T-cell (primary cell): ENCODE results near the gene ACYP2. TPM values are rescaled to one million over a fixed set of nuclear protein-coding genes. Genes with fewer than 3 reads are reported as not detected.
"Not testable (repeated sequence)": the region's sequence is repeated elsewhere in the genome, so short reads cannot be mapped to it uniquely, and the experiment has no call there.

Experiments
- ATAC-seq, 4 experiments: fragments of 200-7000 bp in 3 of 4; fragments of 150-1000 bp in 1 of 4; cut with Tn5 transposase; replicated peaks in 1 of 4; 1 replicate in 3 of 4; 2 replicates in 1 of 4; pipeline ENCODE4 v1.10.0; 2021; ENCODE audit warnings: moderate library complexity in 3 of 4, mild to moderate bottlenecking in 2 of 4, moderate number of reproducible peaks in 1 of 4
- CTCF ChIA-PET, 2 donors: fragments of 300-600 bp; sonication (Branson Sonifier 250); formaldehyde crosslinking; loops; one replicate each; lab custom pipeline; 2022; ENCODE audit warnings: antibody characterized with exemption in 2 of 2; lab: Charles Lee
- POLR2A ChIA-PET, 2 donors: fragments of 300-600 bp; sonication (Branson Sonifier 250); formaldehyde crosslinking; loops; one replicate each; lab custom pipeline; 2022; ENCODE audit warnings: antibody characterized with exemption in 2 of 2; lab: Charles Lee
- DNase-seq, 35 experiments: peaks; one replicate each; pipeline versions ENCODE4 v3.0.0 to v3.0.0-alpha.2; 2013 to 2023
- H3K27ac ChIP-seq: one replicate; pipeline ENCODE4 v1.5.1; 2013; ENCODE audit warnings: low read length
- H3K27me3 ChIP-seq, 2 experiments: replicated peaks in 1 of 2; 1 replicate in 1 of 2; 2 replicates in 1 of 2; pipeline versions ENCODE4 v1.6.1 to v1.7.0; 2013; ENCODE audit warnings: low read length in 1 of 2, mixed read lengths in 1 of 2; ENCODE audit not compliant: control insufficient read depth in 2 of 2, insufficient read depth in 2 of 2; ENCODE audit errors: extremely low read depth in 1 of 2
- H3K36me3 ChIP-seq, 2 donors: 1 replicate in 1 of 2; 2 replicates in 1 of 2; pipeline versions ENCODE4 v1.6.1 to v1.7.0; 2013; ENCODE audit warnings: low read length in 1 of 2; ENCODE audit not compliant: control insufficient read depth in 2 of 2, insufficient read depth in 1 of 2; ENCODE audit errors: extremely low read depth in 1 of 2
- H3K4me1 ChIP-seq, 2 experiments: 1 replicate in 1 of 2; 2 replicates in 1 of 2; pipeline versions ENCODE4 v1.6.1 to v1.7.0; 2013; ENCODE audit warnings: low read length in 2 of 2, mixed read lengths in 1 of 2; ENCODE audit not compliant: insufficient read depth in 2 of 2, control insufficient read depth in 1 of 2; ENCODE audit errors: extremely low read depth in 1 of 2
- H3K4me3 ChIP-seq, 2 donors: 1 replicate in 1 of 2; 2 replicates in 1 of 2; pipeline versions ENCODE4 v1.5.1 to v1.7.0; 2013; ENCODE audit warnings: mild to moderate bottlenecking in 2 of 2, low read length in 1 of 2, moderate library complexity in 1 of 2; ENCODE audit not compliant: control insufficient read depth in 1 of 2; ENCODE audit errors: extremely low read depth in 1 of 2
- H3K9me3 ChIP-seq: 2 replicates; pipeline ENCODE4 v1.7.0; 2013
- H3K27ac Mint-ChIP-seq, 2 donors: one replicate each; pipeline ENCODE4 v1.8.0; 2020 to 2021; ENCODE audit warnings: mild to moderate bottlenecking in 2 of 2, mixed read lengths in 2 of 2
- H3K27me3 Mint-ChIP-seq, 2 donors: one replicate each; pipeline ENCODE4 v1.8.0; 2021 to 2022; ENCODE audit warnings: mixed read lengths in 2 of 2
- H3K36me3 Mint-ChIP-seq: one replicate; pipeline ENCODE4 v1.8.0; 2021; ENCODE audit warnings: mixed read lengths
- H3K4me1 Mint-ChIP-seq, 3 donors: one replicate each; pipeline ENCODE4 v1.8.0; 2020 to 2022; ENCODE audit warnings: mixed read lengths in 3 of 3, mild to moderate bottlenecking in 1 of 3
- H3K4me3 Mint-ChIP-seq, 3 donors: one replicate each; pipeline ENCODE4 v1.8.0; 2020 to 2022; ENCODE audit warnings: mild to moderate bottlenecking in 3 of 3, mixed read lengths in 3 of 3, moderate library complexity in 3 of 3
- H3K9me3 Mint-ChIP-seq, 3 donors: one replicate each; pipeline ENCODE4 v1.8.0; 2020 to 2022; ENCODE audit warnings: mixed read lengths in 3 of 3
- WGBS: methylation state at CpG from one replicate; pipeline ENCODE4 v1.1.5; 2013; ENCODE audit warnings: missing lambda C conversion rate; ENCODE audit not compliant: insufficient coverage; 5-methylcytosine and 5-hydroxymethylcytosine counted together
- total RNA-seq, 35 experiments: library from RNA in 6 of 35; stranded (reverse) in 6 of 35; fragments of 120-200 nt in 1 of 35; gene quantifications; one replicate each; pipeline versions ENCODE4 v1.2.1 to v1.2.4 and lab custom pipeline; 2013 to 2026

The ACYP2 gene
- total RNA-seq, 5 donors from 2014 or later (not counting 1 experiment from before 2014, with no cell fraction given), result 13.8 to 18.8 (median 15.3) TPM

GRCh38 chr2:54109848-54110247 is 5.6 kb upstream of the ACYP2 start:
- Mint-ChIP-seq H3K4me1 (peaks cover 3 to 14% (median 8%) of the 10 kb centered on the region in 3 donors), H3K4me3 (no peak overlapping the region), H3K9me3 (no peaks in the 10 kb centered on the region), H3K27me3 (no peaks in the 10 kb centered on the region), H3K27ac (no peak overlapping the region), H3K36me3 (no peaks in the 10 kb centered on the region)
- ChIA-PET POLR2A (no interaction called here), CTCF (no interaction called here)
- H3K27ac ChIP-seq, result no peak overlapping the region
- ATAC-seq (no peak), DNase-seq (no peak)
- no peak overlapping the region for H3K4me3 ChIP-seq
- no peaks in the 10 kb centered on the region for H3K36me3 ChIP-seq
- no peaks in the 10 kb centered on the region for H3K27me3 ChIP-seq
- no CpG with 5 or more reads among the region's 3 CpGs for WGBS
- peaks cover 2 to 5% of the 10 kb centered on the region in 2 experiments for H3K4me1 ChIP-seq
- no peaks in the 10 kb centered on the region for H3K9me3 ChIP-seq

- H3K36me3 ChIP-seq, H3K4me3 ChIP-seq, DNase-seq, H3K9me3 ChIP-seq, H3K27me3 ChIP-seq, ATAC-seq, H3K4me1 ChIP-seq, H3K27me3 Mint-ChIP-seq, H3K9me3 Mint-ChIP-seq: not testable (repeated sequence)
- H3K27ac ChIP-seq, result peak overlapping the region; percentile 96
- CTCF ChIA-PET, result interaction anchor here (0.7 to 1.9 kb wide), 5 partner anchors 8 to 590 kb away, joined by 4 to 6 read pairs (median 5); no protein-coding TSS in a partner anchor
- Mint-ChIP-seq H3K4me3 (peak overlapping the region; percentile 94 to 98 (median 94)), H3K36me3 (peaks cover 12% of the 10 kb centered on the region), H3K27ac (peak overlapping the region; percentile 99), H3K4me1 (peaks cover 12 to 22% (median 18%) of the 10 kb centered on the region in 3 donors)
- POLR2A ChIA-PET, result interaction anchor here (1.0 to 1.5 kb wide), 2 partner anchors 9 to 143 kb away, joined by 3 to 6 read pairs; partner anchors contain the start of gene PSME4 (in 1 of the 2)
- WGBS, result 90% methylated on average over 2 of the region's 6 CpGs
These were observed 936 bp upstream of the ACYP2 start for GRCh38 chr2:54114479-54114878.

GRCh38 chr2:54114936-54115283 is 505 bp upstream of the ACYP2 start:
- DNase-seq, result no peak
- H3K9me3 ChIP-seq, result no peaks in the 10 kb centered on the region
- no peak for ATAC-seq
- H3K36me3 ChIP-seq, result peaks cover 0 to 4% of the 10 kb centered on the region in 2 donors
- WGBS, result no CpG with 5 or more reads among the region's 3 CpGs
- ChIA-PET POLR2A (interaction anchor here (0.6 to 1.5 kb wide), 3 partner anchors 10 to 1580 kb away, joined by 3 to 6 read pairs (median 5); partner anchors contain the start of gene PSME4 (in 1 of the 2)), CTCF (interaction anchor here in 1 of 2 donors (0.7 to 1.9 kb wide), 4 partner anchors 8 to 589 kb away, joined by 4 to 6 read pairs (median 4); no protein-coding TSS in a partner anchor)
- Mint-ChIP-seq H3K27me3 (no peaks in the 10 kb centered on the region), H3K36me3 (peaks cover 13% of the 10 kb centered on the region), H3K9me3 (peaks cover 0 to 4% (median 4%) of the 10 kb centered on the region in 3 donors), H3K4me1 (peaks cover 12 to 22% (median 18%) of the 10 kb centered on the region in 3 donors), H3K4me3 (peak overlapping the region; percentile 94 to 98 (median 94)), H3K27ac (peak overlapping the region; percentile 99)
- H3K27ac ChIP-seq, result peak overlapping the region; percentile 96
- H3K27me3 ChIP-seq, result no peaks in the 10 kb centered on the region
- peak overlapping the region; percentile 68 to 79 for H3K4me3 ChIP-seq
- H3K4me1 ChIP-seq, result peaks cover 4 to 6% of the 10 kb centered on the region in 2 experiments

GRCh38 chr2:54116598-54116997 is 1.2 kb downstream of the ACYP2 start:
- Mint-ChIP-seq H3K4me1 (peaks cover 12 to 22% (median 18%) of the 10 kb centered on the region in 3 donors), H3K4me3 (peak overlapping the region; percentile 59 to 94 (median 94)), H3K27ac (peak overlapping the region; percentile 6 to 36), H3K36me3 (peaks cover 26% of the 10 kb centered on the region)
- ChIA-PET CTCF (interaction anchor here (0.8 to 1.9 kb wide), 3 partner anchors 9 to 587 kb away, joined by 3 to 5 read pairs (median 4); no protein-coding TSS in a partner anchor), POLR2A (interaction anchor here (0.5 to 0.6 kb wide), 3 partner anchors 14 to 147 kb away, joined by 3 to 9 read pairs (median 7); no protein-coding TSS in a partner anchor)
- not testable (repeated sequence) for H3K4me1 ChIP-seq, ATAC-seq, DNase-seq, H3K27me3 ChIP-seq, H3K36me3 ChIP-seq, H3K27ac ChIP-seq, H3K9me3 Mint-ChIP-seq, H3K9me3 ChIP-seq, H3K27me3 Mint-ChIP-seq, H3K4me3 ChIP-seq
- WGBS, result 95% methylated on average over 9 of the region's 10 CpGs

GRCh38 chr2:54120950-54121349 is 5.5 kb downstream of the ACYP2 start:
- WGBS, result 96% methylated on average over 8 of the region's 8 CpGs
- CTCF ChIA-PET, result interaction anchor here in 1 of 2 donors (1.5 kb wide), 1 partner anchor 14 kb away, joined by 5 read pairs; no protein-coding TSS in a partner anchor

GRCh38 chr2:54122171-54122935 is 6.9 kb downstream of the ACYP2 start:
- Histone ChIP-seq H3K27ac (no peak overlapping the region), H3K4me3 (no peak overlapping the region), H3K36me3 (peaks cover 0 to 7% of the 10 kb centered on the region in 2 donors), H3K27me3 (no peaks in the 10 kb centered on the region), H3K9me3 (no peaks in the 10 kb centered on the region), H3K4me1 (no peaks in the 10 kb centered on the region)
- no peaks in the 10 kb centered on the region for H3K27me3 Mint-ChIP-seq
- H3K4me1 Mint-ChIP-seq, result no peaks in the 10 kb centered on the region
- no peak overlapping the region for H3K4me3 Mint-ChIP-seq
- DNase-seq, result no peak
- H3K36me3 Mint-ChIP-seq, result peaks cover 35% of the 10 kb centered on the region
- no peak for ATAC-seq
- no CpG with 5 or more reads among the region's 3 CpGs for WGBS
- H3K9me3 Mint-ChIP-seq, result no peaks in the 10 kb centered on the region
- CTCF ChIA-PET, result no interaction called here
- H3K27ac Mint-ChIP-seq, result no peak overlapping the region
- POLR2A ChIA-PET, result no interaction called here

More at GRCh38 chr2:54120950-54121349, 5.5 kb downstream of the ACYP2 start:
- Histone ChIP-seq H3K27me3 (no peaks in the 10 kb centered on the region), H3K4me1 (no peaks in the 10 kb centered on the region), H3K9me3 (no peaks in the 10 kb centered on the region), H3K36me3 (peaks cover 0 to 10% of the 10 kb centered on the region in 2 donors), H3K4me3 (no peak overlapping the region), H3K27ac (no peak overlapping the region)
- peaks cover 3 to 6% (median 4%) of the 10 kb centered on the region in 3 donors for H3K4me1 Mint-ChIP-seq
- DNase-seq (no peak), ATAC-seq (no peak)
- H3K36me3 Mint-ChIP-seq, result peaks cover 35% of the 10 kb centered on the region
- no peak overlapping the region for H3K4me3 Mint-ChIP-seq
- no peak overlapping the region for H3K27ac Mint-ChIP-seq
- POLR2A ChIA-PET, result no interaction called here
- H3K27me3 Mint-ChIP-seq, result no peaks in the 10 kb centered on the region
- peaks cover 0 to 4% (median 4%) of the 10 kb centered on the region in 3 donors for H3K9me3 Mint-ChIP-seq
